ENCODE data around the gene DCUN1D2.

DCUN1D2 gene

DNA sequence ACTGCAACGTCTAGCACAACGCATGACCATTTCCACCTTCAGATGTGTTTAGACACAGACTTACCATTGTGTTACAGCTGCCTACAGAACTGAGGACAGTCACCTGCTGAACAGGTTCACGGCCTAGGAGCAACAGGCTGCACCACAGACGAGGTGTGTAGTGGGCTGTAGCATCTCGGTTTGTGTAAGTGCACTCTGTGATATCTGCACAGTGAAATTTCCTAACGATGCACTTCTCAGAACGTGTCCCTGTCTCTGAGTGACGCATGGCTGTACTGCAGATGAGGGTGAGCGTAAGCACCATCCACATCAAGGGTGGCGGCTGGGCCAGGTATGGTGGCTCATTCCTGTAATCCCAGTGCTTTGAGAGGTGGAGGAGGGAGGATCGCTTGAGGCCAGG is 15.2 kb downstream of the DCUN1D2 start:
- TF ChIP-seq POLR2AphosphoS5 (IDR thresholded peaks at IDR 0.05; ENCODE audit: low read depth): no peak
- no peak for TF ChIP-seq GABPA (IDR thresholded peaks at IDR 0.05; ENCODE audit: low read depth)
- TF ChIP-seq, protein P1, sequence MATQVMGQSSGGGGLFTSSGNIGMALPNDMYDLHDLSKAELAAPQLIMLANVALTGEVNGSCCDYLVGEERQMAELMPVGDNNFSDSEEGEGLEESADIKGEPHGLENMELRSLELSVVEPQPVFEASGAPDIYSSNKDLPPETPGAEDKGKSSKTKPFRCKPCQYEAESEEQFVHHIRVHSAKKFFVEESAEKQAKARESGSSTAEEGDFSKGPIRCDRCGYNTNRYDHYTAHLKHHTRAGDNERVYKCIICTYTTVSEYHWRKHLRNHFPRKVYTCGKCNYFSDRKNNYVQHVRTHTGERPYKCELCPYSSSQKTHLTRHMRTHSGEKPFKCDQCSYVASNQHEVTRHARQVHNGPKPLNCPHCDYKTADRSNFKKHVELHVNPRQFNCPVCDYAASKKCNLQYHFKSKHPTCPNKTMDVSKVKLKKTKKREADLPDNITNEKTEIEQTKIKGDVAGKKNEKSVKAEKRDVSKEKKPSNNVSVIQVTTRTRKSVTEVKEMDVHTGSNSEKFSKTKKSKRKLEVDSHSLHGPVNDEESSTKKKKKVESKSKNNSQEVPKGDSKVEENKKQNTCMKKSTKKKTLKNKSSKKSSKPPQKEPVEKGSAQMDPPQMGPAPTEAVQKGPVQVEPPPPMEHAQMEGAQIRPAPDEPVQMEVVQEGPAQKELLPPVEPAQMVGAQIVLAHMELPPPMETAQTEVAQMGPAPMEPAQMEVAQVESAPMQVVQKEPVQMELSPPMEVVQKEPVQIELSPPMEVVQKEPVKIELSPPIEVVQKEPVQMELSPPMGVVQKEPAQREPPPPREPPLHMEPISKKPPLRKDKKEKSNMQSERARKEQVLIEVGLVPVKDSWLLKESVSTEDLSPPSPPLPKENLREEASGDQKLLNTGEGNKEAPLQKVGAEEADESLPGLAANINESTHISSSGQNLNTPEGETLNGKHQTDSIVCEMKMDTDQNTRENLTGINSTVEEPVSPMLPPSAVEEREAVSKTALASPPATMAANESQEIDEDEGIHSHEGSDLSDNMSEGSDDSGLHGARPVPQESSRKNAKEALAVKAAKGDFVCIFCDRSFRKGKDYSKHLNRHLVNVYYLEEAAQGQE (IDR thresholded peaks at IDR 0.05; ENCODE audit: insufficient replicate concordance, low read depth): no peak
- TF ChIP-seq CTCF (IDR thresholded peaks at IDR 0.05; ENCODE audit: insufficient read depth, low read length): no peak
- no peak for TF ChIP-seq SPI1 (IDR thresholded peaks at IDR 0.05; ENCODE audit: borderline replicate concordance, low read depth)
- Histone ChIP-seq H3K4me3 (replicated peaks; ENCODE audit: insufficient read depth, low read length) (no peak overlapping the region), H3K27me3 (ENCODE audit: insufficient read depth, poor library complexity, severe bottlenecking) (no peaks in the 10 kb centered on the region), H3K27ac (replicated peaks) (no peak overlapping the region)
- no peak for DNase-seq (ENCODE audit: low read depth in 1 of 2, low spot score in 1 of 2)

- Histone ChIP-seq H3K4me3 (replicated peaks; ENCODE audit: insufficient read depth, low read length) (no peak overlapping the region), H3K27ac (replicated peaks) (peak overlapping the region; percentile 8; the same call in 1 of the 2 replicates), H3K27me3 (ENCODE audit: insufficient read depth, poor library complexity, severe bottlenecking) (no peaks in the 10 kb centered on the region)
- peak; percentile 65 for TF ChIP-seq GABPA (IDR thresholded peaks at IDR 0.05; ENCODE audit: low read depth)
- TF ChIP-seq, protein P1 (IDR thresholded peaks at IDR 0.05; ENCODE audit: insufficient replicate concordance, low read depth): no peak
- TF ChIP-seq SPI1 (IDR thresholded peaks at IDR 0.05; ENCODE audit: borderline replicate concordance, low read depth): no peak; the same call in 1 of the 2 replicates
- peak; percentile 93 for TF ChIP-seq POLR2AphosphoS5 (IDR thresholded peaks at IDR 0.05; ENCODE audit: low read depth)
- DNase-seq (ENCODE audit: low read depth in 1 of 2, low spot score in 1 of 2): peak; percentile 88 to 97
Observed at GRCh38 chr13:113474179-113474578, 16.3 kb downstream of the DCUN1D2 start.

- no peak overlapping the region for H3K27ac ChIP-seq (replicated peaks)
- no peak for DNase-seq (ENCODE audit: low read depth in 1 of 2, low spot score in 1 of 2)
- H3K4me3 ChIP-seq (replicated peaks; ENCODE audit: insufficient read depth, low read length): no peak overlapping the region
- H3K27me3 ChIP-seq (ENCODE audit: insufficient read depth, poor library complexity, severe bottlenecking): no peaks in the 10 kb centered on the region
- TF ChIP-seq GABPA (IDR thresholded peaks at IDR 0.05; ENCODE audit: low read depth) (no peak), POLR2AphosphoS5 (IDR thresholded peaks at IDR 0.05; ENCODE audit: low read depth) (no peak), CTCF (IDR thresholded peaks at IDR 0.05; ENCODE audit: insufficient read depth, low read length) (no peak), SPI1 (IDR thresholded peaks at IDR 0.05; ENCODE audit: borderline replicate concordance, low read depth) (no peak)
- TF ChIP-seq, protein P1 (IDR thresholded peaks at IDR 0.05; ENCODE audit: insufficient replicate concordance, low read depth): no peak
Observed at GRCh38 chr13:113472355-113473025, 18.0 kb downstream of the DCUN1D2 start.

All from HL-60 (cell line).